HG03095 (cell line): ENCODE results near the gene HACE1.

Source experiments
- ATAC-seq: cut with Tn5 transposase; IDR thresholded peaks from one replicate; pipeline ENCODE4 v1.9.1; 2021; ENCODE audit warnings: moderate library complexity; ENCODE audit not compliant: unreplicated experiment

The HACE1 gene

GRCh38 chr6:104692008-104692407, 167.7 kb downstream of the HACE1 start:
- ATAC-seq: no peak

GRCh38 chr6:104689551-104690205, 170.0 kb downstream of the HACE1 start:
- ATAC-seq: no peak

GRCh38 chr6:104688283-104688969, 171.3 kb downstream of the HACE1 start:
- ATAC-seq: peak; percentile 63

- no peak for ATAC-seq
Observed at GRCh38 chr6:104686550-104687175, 173.1 kb downstream of the HACE1 start.

GRCh38 chr6:104685871-104686549, 173.7 kb downstream of the HACE1 start:
- ATAC-seq: no peak

GRCh38 chr6:104684911-104685415, 174.8 kb downstream of the HACE1 start:
- ATAC-seq: no peak

GRCh38 chr6:104683809-104684208, 175.9 kb downstream of the HACE1 start:
- ATAC-seq: no peak

GRCh38 chr6:104682722-104683643, 176.7 kb downstream of the HACE1 start:
- peak; percentile 70 for ATAC-seq

GRCh38 chr6:104680539-104680938, 179.2 kb downstream of the HACE1 start:
- no peak for ATAC-seq

GRCh38 chr6:104679971-104680370, 179.7 kb downstream of the HACE1 start:
- ATAC-seq: no peak
